NCI-H146 treated with DMSO at 0.1 percent for 48 hours (cell line): ENCODE measurements around the gene ABHD6.
"Not testable (repeated sequence)": the region's sequence is repeated elsewhere in the genome, so short reads cannot be mapped to it uniquely, and the experiment has no call there.

Experiments used
- DNase-seq: peaks from one replicate; lab custom pipeline; 2025; ENCODE audit not compliant: unreplicated experiment; lab: John Stamatoyannopoulos, UW

ABHD6 gene

DNA sequence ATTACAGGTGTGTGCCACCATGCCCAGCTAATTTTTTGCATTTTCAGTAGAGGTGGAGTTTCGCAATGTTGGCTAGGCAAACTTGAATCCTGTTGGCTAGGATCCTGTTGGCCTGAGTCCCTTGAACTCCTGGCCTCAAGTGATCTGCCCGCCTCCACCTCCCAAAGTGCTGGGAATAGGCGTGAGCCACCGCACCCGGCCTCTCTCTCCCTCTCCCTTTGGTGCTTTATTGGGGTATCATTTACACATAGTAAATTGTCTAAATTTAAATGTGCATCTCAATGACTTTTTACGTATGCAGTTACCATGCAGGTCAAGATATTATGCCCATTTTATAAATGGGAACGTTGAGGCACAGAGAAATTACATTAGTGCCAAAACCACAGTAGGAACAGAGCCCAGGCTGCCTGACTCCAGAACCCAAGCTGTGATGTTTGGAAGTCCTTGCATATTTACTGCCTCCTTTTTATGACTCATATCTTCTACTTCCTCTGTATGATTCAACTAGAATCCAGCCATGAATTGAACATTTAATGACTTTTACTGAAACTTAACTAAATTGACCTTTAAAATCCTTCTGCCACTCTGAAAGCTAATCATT lies 34.4 kb downstream of the ABHD6 start:
- no peak for DNase-seq

DNA sequence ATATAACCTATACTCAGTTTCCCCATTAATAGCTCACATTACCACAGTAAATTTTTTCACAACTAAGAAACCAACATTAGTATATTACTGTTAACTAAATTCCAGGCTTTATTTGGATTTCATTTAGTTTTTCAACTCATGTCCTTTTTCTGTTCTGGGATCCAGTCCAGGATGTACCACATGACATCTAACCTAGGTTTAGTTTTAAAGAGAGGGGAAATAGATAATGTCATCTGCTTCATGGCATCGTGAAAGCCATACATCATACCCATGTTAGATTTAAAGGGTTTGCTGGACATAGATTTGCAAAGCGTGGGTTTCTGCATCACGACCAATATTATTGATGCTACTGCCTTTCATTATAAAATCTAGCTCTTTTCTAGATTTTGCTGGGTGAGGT lies 35.3 kb downstream of the ABHD6 start:
- no peak for DNase-seq

DNA sequence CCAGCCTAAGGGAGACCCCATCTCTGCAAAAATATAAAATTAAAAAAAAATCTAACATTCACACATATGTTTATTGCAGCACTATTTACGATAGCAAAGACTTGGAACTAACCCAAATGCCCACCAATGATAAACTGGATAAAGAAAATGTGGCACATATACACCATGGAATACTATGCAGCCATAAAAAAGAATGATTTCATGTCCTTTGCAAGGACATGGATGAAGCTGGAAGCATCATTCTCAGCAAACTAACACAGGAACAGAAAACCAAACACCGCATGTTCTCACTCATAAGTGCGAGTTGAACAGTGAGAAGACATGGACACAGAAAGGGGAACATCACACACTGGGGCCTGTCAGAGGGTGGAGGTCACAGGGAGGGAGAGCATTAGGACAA lies 35.8 kb downstream of the ABHD6 start:
- DNase-seq = not testable (repeated sequence)

DNA sequence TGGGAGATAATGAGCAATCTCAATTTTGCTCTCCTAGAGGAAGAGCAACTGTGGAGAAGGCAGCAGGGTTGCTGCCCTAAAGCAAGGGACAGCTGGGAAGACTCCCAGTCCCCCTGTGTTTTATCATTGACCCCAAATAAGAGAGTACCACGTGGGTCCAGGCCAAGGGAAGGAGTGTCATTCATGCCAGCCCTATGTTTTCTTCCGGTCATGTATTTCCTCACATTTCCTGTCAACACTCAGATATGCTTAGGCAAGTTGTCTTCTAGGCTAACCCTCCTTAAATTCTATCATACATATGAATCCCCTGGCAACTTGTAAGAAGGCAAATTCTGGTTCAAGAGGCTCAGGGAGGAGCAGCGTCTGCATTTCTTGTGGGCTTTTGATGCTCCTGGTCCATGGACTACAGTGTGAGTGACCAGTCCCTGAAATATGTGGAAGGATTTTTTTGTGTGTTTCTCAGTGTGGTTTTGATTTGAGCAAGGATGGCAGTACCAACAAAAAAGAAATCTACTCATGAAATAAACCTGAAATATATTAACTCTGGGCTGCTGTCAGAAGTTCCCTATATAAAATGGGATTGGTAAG lies 36.5 kb downstream of the ABHD6 start:
- no peak for DNase-seq

DNA sequence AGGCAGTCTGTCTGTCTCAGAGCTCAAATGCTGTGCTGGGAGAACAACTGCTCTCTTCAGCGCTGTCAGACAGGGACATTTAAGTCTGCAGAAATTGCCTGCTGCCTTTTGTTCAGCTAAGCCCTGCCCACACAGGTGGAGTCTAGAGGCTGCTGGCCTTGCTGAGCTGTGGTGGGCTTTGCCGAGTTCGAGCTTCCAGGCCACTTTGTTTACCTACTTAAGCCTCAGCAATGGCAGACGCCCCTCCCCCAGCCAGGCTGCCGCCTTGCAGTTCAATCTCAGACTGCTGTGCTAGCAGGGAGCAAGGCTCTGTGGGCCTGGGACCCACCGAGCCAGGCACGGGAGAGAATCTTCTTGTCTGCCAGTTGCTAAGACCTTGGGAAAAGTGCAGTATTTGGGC lies 43.5 kb downstream of the ABHD6 start:
- no peak for DNase-seq

DNA sequence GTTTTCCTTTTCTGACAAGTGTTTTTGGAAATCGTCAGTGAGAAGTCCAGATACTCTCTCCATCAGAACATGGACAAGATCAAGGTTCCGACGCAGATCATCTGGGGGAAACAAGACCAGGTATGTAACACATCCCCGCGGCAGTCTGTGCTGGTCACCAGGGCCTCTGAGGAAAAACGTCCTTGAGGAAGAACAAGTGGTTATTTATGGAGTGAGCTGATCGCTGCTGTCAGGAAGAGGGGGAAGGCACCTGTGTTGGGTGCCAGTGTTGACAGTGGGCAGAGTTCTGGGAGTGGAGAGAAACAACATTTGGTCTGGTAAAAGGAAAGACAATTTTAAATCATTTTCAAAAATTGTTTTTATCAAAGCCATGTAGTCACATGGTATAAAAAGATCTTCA lies 47.7 kb downstream of the ABHD6 start:
- DNase-seq = no peak

DNA sequence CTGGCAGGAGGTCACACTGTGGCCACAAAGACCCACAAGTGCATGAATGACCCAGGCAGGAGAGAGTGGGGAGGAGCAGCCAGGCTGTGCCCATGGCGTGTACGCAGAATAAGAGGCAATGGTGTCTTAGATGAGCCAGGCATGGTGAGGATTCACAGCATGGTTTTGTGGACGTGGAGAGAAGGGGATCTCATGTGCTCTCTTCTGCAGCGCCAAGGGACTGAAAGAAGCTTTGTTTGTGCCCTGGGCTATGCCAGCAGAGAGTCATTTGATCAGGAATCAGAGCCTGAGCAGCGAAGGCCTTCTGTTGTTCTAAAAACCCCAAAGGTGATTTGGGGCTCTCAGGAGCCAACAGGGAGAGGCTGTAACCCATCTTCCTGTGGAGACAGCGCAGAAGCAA lies 49.8 kb downstream of the ABHD6 start:
- no peak for DNase-seq

DNA sequence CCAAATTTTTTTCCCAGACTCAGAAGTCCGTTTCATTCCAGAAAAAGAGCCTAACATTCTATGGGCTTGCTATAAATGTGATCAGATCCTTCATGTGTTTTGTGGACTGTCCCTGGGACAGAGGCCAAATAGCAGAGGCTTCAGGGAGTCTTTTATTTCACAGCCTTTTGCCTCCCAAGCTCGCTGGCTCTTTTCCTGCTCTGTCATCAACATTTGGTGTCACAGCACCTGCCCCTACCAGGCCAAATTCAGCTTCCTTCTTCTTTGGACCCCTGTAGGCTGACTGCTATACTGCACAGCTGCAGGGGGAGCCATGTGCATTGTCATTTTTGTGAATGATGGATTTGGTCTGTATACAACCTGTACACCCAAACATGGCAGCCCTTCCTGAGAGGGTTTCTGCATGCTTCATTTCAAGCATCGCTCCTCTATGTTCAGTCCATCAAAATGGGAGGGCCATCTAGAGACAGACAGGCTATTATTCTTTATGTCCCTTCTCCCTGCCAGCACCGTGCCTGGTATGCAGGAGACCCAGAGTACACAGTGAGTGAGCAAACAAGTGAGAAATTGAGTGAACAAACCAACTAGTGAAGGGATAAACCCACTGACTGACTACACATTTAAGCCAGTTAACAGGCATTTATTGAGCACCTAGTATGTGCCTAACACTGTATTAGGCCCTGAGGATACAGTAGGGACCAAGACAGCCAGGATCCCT lies 50.6 kb downstream of the ABHD6 start:
- no peak for DNase-seq

DNA sequence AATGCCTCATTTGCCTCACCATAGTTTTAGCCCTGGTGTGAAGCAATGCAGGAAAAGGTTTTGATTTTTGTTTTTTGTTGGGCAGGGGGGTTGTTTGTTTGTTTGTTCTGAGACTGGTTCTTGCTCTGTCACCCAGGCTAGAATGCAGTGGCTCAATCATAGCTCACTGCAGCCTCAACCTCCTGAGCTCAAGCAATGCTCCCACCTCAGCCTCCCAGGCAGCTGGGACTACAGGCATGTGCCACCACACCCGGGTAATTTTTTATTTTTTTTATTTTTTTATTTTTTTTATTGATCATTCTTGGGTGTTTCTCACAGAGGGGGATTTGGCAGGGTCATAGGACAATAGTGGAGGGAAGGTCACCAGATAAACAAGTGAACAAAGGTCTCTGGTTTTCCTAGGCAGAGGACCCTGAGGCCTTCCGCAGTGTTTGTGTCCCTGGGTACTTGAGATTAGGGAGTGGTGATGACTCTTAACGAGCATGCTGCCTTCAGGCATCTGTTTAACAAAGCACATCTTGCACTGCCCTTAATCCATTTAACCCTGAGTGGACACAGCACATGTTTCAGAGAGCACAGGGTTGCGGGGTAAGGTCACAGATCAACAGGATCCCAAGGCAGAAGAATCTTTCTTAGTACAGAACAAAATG lies 51.5 kb downstream of the ABHD6 start:
- not testable (repeated sequence) for DNase-seq

DNA sequence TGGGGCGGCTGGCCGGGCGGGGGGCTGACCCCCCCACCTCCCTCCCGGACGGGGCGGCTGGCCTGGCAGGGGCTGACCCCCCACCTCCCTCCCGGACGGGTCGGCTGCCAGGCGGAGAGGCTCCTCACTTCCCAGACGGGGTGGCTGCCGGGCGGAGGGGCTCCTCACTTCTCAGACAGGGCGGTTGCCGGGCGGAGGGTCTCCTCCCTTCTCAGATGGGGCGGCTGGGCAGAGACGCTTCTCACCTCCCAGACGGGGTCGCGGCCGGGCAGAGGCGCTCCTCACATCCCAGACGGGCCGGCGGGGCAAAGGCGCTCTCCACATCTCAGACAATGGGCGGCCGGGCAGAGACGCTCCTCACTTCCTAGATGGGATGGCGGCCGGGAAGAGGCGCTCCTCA lies 52.9 kb downstream of the ABHD6 start:
- DNase-seq = not testable (repeated sequence)

DNA sequence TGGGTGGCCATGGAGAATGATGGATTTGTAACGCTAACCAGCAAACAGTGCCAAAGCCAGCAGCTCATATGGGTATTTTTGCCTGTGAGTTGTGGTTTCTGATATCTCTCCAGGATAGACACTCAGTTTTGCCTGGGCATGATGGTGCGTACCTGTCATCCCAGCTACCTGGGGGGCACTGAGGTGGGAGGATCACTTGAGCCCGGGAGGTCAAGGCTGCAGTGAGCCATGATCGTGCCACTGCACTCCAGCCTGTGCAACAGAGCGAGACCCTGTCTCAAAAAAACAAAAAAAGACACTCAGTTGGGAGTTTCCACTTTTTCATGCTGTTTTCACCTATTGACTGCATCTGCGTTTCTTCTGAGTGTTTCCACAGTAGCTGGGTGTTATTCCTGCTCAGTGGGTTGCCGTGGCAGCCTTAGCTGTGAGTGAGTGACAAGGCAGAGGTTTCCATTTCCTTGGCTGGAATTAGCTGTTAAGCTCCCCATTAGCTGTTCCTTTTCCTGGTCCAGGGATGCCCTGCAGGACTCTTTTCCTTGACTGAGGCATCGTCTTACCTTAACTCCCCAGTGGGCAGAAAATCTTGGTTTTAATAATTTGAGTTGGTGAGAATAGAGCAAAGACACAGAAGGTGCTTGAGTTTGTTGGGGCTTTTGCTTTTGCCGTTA lies 54.2 kb downstream of the ABHD6 start:
- DNase-seq = no peak

DNA sequence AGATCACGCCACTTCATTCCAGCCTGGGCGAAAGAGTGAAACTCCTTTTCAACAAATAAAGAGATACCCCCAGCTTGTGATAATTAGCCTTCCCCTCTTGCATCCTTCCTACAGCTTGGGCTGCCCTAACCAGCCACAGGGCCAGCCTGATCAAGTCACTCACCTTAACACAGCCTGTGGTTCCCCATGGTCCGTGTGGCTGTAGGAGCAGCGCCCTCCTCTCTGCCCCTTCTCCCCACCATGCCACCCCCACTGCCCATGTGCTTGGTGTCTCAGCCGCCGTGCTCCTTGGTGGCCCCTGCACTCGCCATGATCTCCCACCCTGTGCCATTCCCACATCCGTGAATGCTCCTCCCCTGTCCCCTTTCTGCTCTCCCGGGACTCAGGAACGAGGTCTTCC lies 55.3 kb downstream of the ABHD6 start:
- DNase-seq = no peak

DNA sequence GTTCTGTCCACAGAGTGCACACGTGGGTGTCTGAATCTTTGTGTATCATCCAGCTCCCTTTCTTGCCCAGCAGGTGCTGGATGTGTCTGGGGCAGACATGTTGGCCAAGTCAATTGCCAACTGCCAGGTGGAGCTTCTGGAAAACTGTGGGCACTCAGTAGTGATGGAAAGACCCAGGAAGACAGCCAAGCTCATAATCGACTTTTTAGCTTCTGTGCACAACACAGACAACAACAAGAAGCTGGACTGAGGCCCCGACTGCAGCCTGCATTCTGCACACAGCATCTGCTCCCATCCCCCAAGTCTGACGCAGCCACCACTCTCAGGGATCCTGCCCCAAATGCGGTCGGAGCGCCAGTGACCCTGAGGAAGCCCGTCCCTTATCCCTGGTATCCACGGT lies 55.9 kb downstream of the ABHD6 start:
- no peak for DNase-seq

DNA sequence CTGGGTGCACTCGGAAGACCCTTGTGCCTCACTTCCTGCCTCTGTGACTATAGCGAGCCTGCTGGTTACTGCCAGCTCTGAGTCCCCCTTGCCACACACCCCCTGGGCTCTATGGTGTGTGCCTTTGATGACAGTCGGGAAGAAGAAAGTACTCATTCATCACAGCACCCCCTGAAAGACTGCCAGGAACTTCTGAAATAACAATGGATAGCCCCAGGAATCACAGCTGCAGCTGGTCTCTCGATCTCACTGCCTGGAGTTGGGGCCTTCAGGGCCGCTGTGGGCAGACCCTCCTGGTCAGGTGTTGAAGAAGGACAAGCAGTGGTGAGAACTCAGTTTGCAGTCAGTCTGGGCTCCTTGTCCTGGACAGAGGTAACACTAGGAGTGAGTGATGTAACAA lies 58.7 kb downstream of the ABHD6 start:
- no peak for DNase-seq

DNA sequence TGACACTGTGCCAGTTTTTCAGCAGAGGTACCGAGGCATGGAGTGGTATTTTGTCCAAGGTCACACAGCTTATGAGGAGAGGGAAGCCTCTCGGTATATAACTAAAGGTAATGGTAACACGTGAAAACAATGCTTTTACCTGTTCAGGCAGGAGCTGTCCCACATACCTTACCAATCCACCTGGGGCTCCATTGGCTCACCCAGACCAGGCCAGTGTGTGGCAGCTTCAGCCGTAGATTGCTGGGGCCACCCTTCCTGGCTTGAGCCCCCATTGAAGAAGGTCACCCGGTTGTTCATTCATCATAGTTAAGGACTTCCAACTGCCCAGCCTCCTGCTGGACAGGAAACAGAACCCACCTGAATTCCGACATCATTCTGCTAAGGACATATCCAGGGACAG lies 59.3 kb downstream of the ABHD6 start:
- no peak for DNase-seq

DNA sequence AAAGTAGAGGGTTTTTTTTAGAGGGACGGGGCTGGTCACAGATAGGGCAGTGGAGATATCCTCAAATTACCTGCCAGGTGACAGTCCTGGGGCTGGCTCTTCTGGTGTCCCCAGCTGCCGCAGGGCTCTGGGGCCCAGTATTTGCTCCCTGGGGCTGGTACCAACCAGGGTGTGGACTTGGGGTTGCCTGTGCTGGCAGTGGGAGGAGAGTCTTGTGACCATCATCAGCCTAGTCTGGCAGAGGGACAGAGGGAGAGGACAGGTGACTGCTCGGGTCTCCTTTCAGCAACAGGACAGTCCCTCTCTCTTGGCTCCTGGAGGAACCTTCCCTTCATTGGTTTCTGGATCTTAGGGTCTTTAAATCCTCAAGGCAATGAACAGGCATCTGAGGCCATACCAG lies 60.6 kb downstream of the ABHD6 start:
- DNase-seq = no peak

DNA sequence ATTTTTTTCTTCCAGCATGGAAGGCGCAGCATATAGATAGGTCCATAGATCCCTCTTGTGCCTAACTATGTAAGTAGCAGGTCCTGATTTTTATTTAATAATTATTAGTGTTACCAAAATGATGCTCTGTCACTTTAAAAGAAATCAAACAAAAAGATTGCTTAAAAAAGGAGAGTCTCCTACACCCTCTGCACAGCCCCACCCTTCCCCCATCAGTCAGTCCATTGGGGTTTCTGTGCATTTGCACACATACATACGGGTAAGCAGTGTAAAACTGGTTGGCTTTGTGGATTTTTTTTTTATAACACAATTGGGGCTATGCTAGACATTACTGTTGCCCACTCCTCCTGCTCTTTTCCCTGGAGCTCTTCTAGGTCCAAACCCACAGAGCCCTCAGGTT lies 61.5 kb downstream of the ABHD6 start:
- no peak for DNase-seq

DNA sequence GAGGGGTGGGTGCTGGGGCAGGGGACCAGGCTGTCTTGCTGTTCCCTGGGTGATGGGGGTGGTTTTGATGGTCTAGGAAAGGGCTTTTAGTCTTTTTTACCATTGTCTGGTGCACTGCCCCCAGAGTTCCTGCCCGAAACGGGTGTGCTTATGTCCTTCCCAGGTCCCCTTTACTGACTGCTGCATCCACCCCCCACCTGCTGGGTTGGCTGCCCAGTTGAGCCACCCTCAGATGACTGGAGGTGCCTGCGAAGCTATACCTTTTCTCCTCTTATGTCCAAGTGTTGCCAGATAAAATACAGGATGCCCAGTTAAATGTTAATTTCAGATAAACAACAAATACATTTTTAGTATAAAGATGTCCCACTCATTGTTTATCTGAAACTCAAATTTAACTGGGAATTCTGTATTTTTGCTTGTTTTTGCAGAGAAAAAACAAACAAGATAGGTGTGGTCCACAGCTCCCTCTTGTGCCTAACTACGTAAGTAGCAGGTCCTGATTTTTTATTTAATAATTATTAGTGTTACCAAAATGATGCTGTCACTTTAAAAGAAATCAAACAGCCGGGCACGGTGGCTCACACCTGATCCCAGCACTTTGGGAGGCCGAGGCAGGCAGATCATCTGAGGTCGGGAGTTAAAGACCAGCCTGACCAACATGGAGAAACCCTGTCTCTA lies 62.4 kb downstream of the ABHD6 start:
- DNase-seq = no peak

DNA sequence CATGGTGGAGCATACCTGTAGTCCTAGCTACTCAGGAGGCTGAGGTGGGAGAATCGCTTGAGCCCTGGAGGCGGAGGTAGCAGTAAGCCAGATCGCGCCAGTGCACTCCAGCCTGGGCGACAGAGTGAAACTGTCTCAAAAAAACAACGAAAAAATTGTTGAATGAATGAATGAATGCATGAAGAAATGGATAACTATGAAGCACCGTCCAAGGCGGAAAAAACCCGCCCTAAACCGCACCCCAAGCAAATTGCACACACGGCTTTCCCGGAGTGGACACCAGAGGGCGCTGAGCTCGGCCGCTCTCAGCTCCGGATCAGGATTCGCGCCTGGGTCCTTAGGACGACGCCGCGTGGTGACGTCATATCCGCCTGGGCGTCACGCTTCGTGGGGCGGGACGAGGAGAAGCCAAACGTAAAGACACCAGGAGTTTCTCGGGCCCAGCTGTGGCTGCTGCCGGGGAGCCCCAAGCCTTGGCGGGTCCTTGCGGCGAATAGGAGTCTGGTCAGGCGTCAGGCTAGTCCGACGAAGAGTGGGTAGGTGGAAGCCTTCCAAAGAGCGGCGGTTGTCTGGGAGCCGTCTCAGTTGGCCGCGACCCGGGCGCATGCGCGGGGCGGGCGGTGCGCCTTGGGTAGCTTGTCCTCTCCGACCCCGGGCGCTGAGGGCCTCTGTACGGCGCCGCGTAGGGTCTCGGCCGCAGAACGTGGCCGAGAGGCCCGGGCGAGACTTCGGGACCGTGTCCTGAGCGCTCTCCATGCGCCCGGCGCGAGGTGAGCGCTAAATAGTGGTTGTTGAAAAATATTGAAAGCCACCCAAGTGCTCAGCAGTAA lies 68.5 kb downstream of the ABHD6 start, which contains the start of the genes HTD2 and RPP14:
Gene HTD2 (plus strand): TSS at position 639 of the 830 bp plus-strand sequence. CDS start 11,094 bp downstream, outside the sequence.
Gene RPP14 (plus strand): TSS at position 364 of the 830 bp plus-strand sequence. CDS start 4,085 bp downstream, outside the sequence.
- DNase-seq = peak; percentile 78
